Upper lobe of right lung (tissue), 1 donor: ENCODE results near the gene NSUN2. TPM values are rescaled to one million over a fixed set of nuclear protein-coding genes. Genes with fewer than 3 reads are reported as not detected.
"Not testable (repeated sequence)": the region's sequence is repeated elsewhere in the genome, so short reads cannot be mapped to it uniquely, and the experiment has no call there.

Experiments used
- ATAC-seq: fragments of 200-7000 bp; cut with Tn5 transposase; one replicate; pipeline ENCODE4 v1.9.1; 2020; ENCODE audit warnings: mild to moderate bottlenecking, moderate library complexity
- DNase-seq: peaks from one replicate; pipeline ENCODE4 v3.0.0-alpha.2; 2020
- H3K27ac ChIP-seq: fragments of 200-600 bp; one replicate; pipeline ENCODE4 v1.8.0; 2022
- H3K27me3 ChIP-seq: fragments of 200-600 bp; one replicate; pipeline ENCODE4 v1.8.0; 2022; ENCODE audit warnings: mild to moderate bottlenecking
- H3K36me3 ChIP-seq: fragments of 200-600 bp; one replicate; pipeline ENCODE4 v1.8.0; 2022
- H3K4me1 ChIP-seq: fragments of 200-600 bp; one replicate; pipeline ENCODE4 v1.8.0; 2022
- H3K4me3 ChIP-seq: fragments of 200-600 bp; one replicate; pipeline ENCODE4 v1.8.0; 2022; ENCODE audit warnings: mild to moderate bottlenecking
- H3K9me3 ChIP-seq: fragments of 200-600 bp; one replicate; pipeline ENCODE4 v1.8.0; 2022
- CTCF ChIP-seq: fragments of 200-600 bp; IDR thresholded peaks from one replicate; pipeline ENCODE4 v1.8.0; 2022; ENCODE audit warnings: antibody characterized with exemption
- intact Hi-C: fragments of 100-400 bp; cut with DNase I; formaldehyde crosslinking; loops from one replicate; pipeline ENCODE4 v1.11.0; 2022
- total RNA-seq: library from RNA; stranded (reverse); fragmentation: NEBNext Ultra II Directional; extraction: Animal tissue kit (Norgen Biotek cat#: 25700); gene quantifications from one replicate; pipeline ENCODE4 v1.2.1, GENCODE V29; 2021
- donor health status: DM: no; HTN: yes; CAD: no; lungs with severe emphysema.

NSUN2 gene
- total RNA-seq, 1 donor from 2014 or later, result 46.4 TPM

- ATAC-seq, result no peak
- Histone ChIP-seq H3K27ac (no peak overlapping the region), H3K27me3 (no peaks in the 10 kb centered on the region), H3K9me3 (no peaks in the 10 kb centered on the region), H3K4me3 (no peak overlapping the region), H3K36me3 (no peaks in the 10 kb centered on the region), H3K4me1 (no peaks in the 10 kb centered on the region)
- DNase-seq, result no peak
- TF ChIP-seq CTCF, result no peak
- intact Hi-C loops, result no loop called here
Measured at GRCh38 chr5:6676702-6677101, 43.9 kb upstream of the NSUN2 start.

- no peak for ATAC-seq
Measured at GRCh38 chr5:6675784-6676491, 43.1 kb upstream of the NSUN2 start.

DNA sequence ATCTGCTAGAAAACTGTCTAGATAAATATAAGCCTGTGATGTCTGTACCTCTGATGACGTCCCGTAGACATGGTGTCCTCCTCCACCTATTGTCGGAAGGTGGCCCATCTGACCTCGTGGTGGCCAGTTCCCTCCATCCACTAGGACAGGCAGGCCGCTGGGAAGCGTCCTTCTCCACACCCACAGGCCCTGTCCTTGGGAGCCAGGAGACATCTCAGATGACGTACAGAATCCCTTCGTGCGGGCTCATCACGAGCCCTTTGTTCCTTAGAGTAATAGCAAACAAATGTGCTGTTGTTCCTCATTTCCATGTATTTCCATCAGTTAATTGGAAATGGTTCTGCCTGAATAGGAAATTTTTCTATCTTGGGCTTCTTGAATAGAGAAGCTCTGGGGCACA, 42.0 kb upstream of the NSUN2 start:
- H3K36me3 ChIP-seq, result no peaks in the 10 kb centered on the region
- no peak for DNase-seq
- H3K27ac ChIP-seq, result no peak overlapping the region
- no peak for ATAC-seq
- no peak overlapping the region for H3K4me3 ChIP-seq
- intact Hi-C loops, result no loop called here
- no peaks in the 10 kb centered on the region for H3K4me1 ChIP-seq
- no peak for TF ChIP-seq CTCF
- H3K9me3 ChIP-seq, result no peaks in the 10 kb centered on the region
- no peaks in the 10 kb centered on the region for H3K27me3 ChIP-seq

More at GRCh38 chr5:6675784-6676491, 43.1 kb upstream of the NSUN2 start:
- Histone ChIP-seq H3K9me3 (no peaks in the 10 kb centered on the region), H3K27ac (no peak overlapping the region), H3K36me3 (no peaks in the 10 kb centered on the region), H3K4me3 (no peak overlapping the region), H3K27me3 (no peaks in the 10 kb centered on the region), H3K4me1 (no peaks in the 10 kb centered on the region)
- no peak for DNase-seq
- intact Hi-C loops, result no loop called here
- TF ChIP-seq CTCF, result no peak

DNA sequence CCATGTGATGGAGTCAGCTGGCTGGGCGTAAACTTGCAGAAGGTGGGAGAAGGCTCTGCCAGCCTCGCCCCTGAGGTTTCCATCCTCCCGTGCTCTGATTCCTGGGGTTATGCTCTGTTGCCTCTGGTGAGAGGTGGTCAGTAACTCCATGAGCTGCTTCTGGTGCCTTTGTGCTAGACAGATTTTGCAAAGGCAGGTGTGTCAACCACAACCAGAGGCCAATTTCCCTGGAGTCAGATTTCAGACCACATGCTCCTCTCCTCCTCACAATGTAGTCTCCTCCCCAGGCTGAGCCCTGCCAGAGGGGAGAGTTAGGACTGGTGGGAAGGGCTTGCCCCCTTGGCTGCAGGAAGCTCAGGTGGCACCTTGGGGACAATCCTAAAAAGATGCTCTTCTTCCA, 41.6 kb upstream of the NSUN2 start:
- no peak for TF ChIP-seq CTCF
- Histone ChIP-seq H3K4me1 (no peaks in the 10 kb centered on the region), H3K9me3 (no peaks in the 10 kb centered on the region), H3K27ac (no peak overlapping the region), H3K36me3 (no peaks in the 10 kb centered on the region), H3K4me3 (no peak overlapping the region), H3K27me3 (no peaks in the 10 kb centered on the region)
- no peak for DNase-seq
- no peak for ATAC-seq
- intact Hi-C loops, result no loop called here

DNA sequence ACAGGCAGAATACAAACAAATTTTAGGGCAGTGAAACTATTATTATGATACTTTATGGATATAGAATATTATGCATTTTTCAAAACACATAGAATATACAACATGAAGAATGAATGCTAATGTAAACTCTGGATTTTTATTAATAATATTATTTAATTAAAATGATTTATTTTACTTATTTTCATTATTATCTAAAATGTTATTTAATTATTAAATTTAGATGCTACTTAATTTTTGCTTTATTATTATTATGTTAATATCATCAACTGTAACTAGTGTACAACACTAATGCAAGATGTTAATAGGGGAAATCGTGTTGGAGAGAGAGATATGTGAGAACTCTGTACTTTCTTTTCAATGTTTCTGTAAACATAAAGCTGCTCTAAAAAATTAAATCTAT, 41.1 kb upstream of the NSUN2 start:
- intact Hi-C loops, result no loop called here
- TF ChIP-seq CTCF, result no peak
- no peak for DNase-seq
- Histone ChIP-seq H3K27me3 (no peaks in the 10 kb centered on the region), H3K4me3 (no peak overlapping the region), H3K9me3 (no peaks in the 10 kb centered on the region), H3K36me3 (no peaks in the 10 kb centered on the region), H3K27ac (no peak overlapping the region), H3K4me1 (no peaks in the 10 kb centered on the region)
- ATAC-seq, result no peak

DNA sequence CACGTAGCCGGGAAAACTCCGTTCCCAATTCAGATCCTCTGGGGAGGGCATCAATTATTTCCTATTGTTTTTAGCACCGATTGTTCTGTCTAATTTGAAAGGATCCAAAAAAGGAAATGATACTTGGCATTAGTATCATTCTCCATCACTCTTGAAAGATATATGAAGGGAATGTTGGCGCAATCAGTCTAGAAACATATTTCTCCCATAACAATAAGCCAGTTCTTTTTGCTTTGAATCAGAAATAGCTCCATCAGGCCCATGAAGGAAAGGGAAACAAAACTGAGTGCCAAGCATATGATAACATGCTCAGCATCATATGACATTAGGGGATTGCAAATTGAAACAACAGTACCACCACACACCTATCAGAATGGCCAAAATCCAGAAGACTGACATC, 40.2 kb upstream of the NSUN2 start:
- no peak for TF ChIP-seq CTCF
- DNase-seq (no peak), ATAC-seq (no peak)
- Histone ChIP-seq H3K4me1 (no peaks in the 10 kb centered on the region), H3K9me3 (no peaks in the 10 kb centered on the region), H3K27me3 (no peaks in the 10 kb centered on the region), H3K36me3 (no peaks in the 10 kb centered on the region), H3K27ac (no peak overlapping the region), H3K4me3 (no peak overlapping the region)
- intact Hi-C loops, result no loop called here

GRCh38 chr5:6668717-6669116, 35.9 kb upstream of the NSUN2 start:
- H3K27ac ChIP-seq, H3K4me1 ChIP-seq, DNase-seq, H3K4me3 ChIP-seq, H3K36me3 ChIP-seq, H3K27me3 ChIP-seq, ATAC-seq, H3K9me3 ChIP-seq, intact Hi-C loops: not testable (repeated sequence)
